SU-DHL-6 (cell line): ENCODE measurements around the gene ARID5B.

Experiments used
- H2AFZ ChIP-seq: fragments of 200-600 bp; sonication (generic); 2 replicates; pipeline ENCODE4 v1.6.1; 2014; ENCODE audit warnings: low read depth, mild to moderate bottlenecking, moderate library complexity, mixed read lengths, antibody characterized with exemption, low read length; ENCODE audit not compliant: severe bottlenecking
- H3F3A ChIP-seq: fragments of 200-600 bp; shearing (Covaris generic); 2 replicates; pipeline ENCODE4 v1.6.0; 2016; ENCODE audit warnings: antibody characterized with exemption, mild to moderate bottlenecking; ENCODE audit not compliant: insufficient read depth
- H3K27ac ChIP-seq: fragments of 200-600 bp; sonication (generic); 2 replicates; pipeline ENCODE4 v1.5.1; 2016; ENCODE audit warnings: low read depth, mild to moderate bottlenecking, low read length, moderate library complexity, mixed read lengths
- H3K27me3 ChIP-seq: fragments of 200-600 bp; sonication (generic), shearing (Covaris generic); 2 replicates; pipeline ENCODE4 v1.6.0; 2014; ENCODE audit warnings: mild to moderate bottlenecking, low read length
- H3K36me3 ChIP-seq: fragments of 200-600 bp; sonication (generic); 2 replicates; pipeline ENCODE4 v1.6.1; 2014; ENCODE audit warnings: mild to moderate bottlenecking, low read length, mixed read lengths
- H3K4me2 ChIP-seq: fragments of 300-600, 200-600 bp; shearing (Covaris generic), sonication (generic); 2 replicates; pipeline ENCODE4 v1.6.0; 2014; ENCODE audit warnings: low read length, low read depth, mild to moderate bottlenecking; ENCODE audit not compliant: poor library complexity, severe bottlenecking
- H3K4me3 ChIP-seq: fragments of 200-600 bp; sonication (generic); 2 replicates; pipeline ENCODE4 v1.5.1; 2014; ENCODE audit warnings: antibody characterized with exemption, low read length, mild to moderate bottlenecking, mixed read lengths; ENCODE audit not compliant: insufficient read depth, poor library complexity, severe bottlenecking
- H3K79me2 ChIP-seq: fragments of 200-600 bp; sonication (generic); 2 replicates; pipeline ENCODE4 v1.6.1; 2014; ENCODE audit warnings: mild to moderate bottlenecking, low read length, moderate library complexity; ENCODE audit not compliant: insufficient read depth
- H3K9ac ChIP-seq: fragments of 200-600 bp; sonication (generic); 2 replicates; pipeline ENCODE4 v1.7.0; 2014; ENCODE audit warnings: mild to moderate bottlenecking, low read length
- H3K9me2 ChIP-seq: fragments of 200-600 bp; sonication (generic); replicated peaks from 2 replicates; pipeline ENCODE4 v1.6.1; 2014; ENCODE audit warnings: low read length; ENCODE audit not compliant: insufficient read depth
- H3K9me3 ChIP-seq: fragments of 200-600 bp; sonication (generic); 2 replicates; pipeline ENCODE4 v1.6.1; 2014; ENCODE audit warnings: low read length, mixed read lengths; ENCODE audit not compliant: insufficient read depth
- H4K20me1 ChIP-seq: fragments of 200-600 bp; sonication (generic); 2 replicates; pipeline ENCODE4 v1.6.1; 2014; ENCODE audit warnings: low read depth, mild to moderate bottlenecking, antibody characterized with exemption, low read length, moderate library complexity, mixed read lengths
- EZH2phosphoT487 ChIP-seq: fragments of 200-600 bp; sonication (generic), shearing (Covaris generic); conservative IDR thresholded peaks from 2 replicates; pipeline ENCODE4 v1.6.1; 2018; ENCODE audit warnings: mild to moderate bottlenecking, antibody characterized with exemption, low read length, moderate library complexity, mixed read lengths
- TF ChIP-seq, protein P1 (sequence below): fragments of 200-600 bp; sonication (generic); IDR thresholded peaks from one replicate; pipeline ENCODE4 v1.5.1; 2017; ENCODE audit warnings: antibody characterized with exemption, mild to moderate bottlenecking, low read length, moderate library complexity; ENCODE audit not compliant: insufficient read depth, poor library complexity, severe bottlenecking

The ARID5B gene

DNA sequence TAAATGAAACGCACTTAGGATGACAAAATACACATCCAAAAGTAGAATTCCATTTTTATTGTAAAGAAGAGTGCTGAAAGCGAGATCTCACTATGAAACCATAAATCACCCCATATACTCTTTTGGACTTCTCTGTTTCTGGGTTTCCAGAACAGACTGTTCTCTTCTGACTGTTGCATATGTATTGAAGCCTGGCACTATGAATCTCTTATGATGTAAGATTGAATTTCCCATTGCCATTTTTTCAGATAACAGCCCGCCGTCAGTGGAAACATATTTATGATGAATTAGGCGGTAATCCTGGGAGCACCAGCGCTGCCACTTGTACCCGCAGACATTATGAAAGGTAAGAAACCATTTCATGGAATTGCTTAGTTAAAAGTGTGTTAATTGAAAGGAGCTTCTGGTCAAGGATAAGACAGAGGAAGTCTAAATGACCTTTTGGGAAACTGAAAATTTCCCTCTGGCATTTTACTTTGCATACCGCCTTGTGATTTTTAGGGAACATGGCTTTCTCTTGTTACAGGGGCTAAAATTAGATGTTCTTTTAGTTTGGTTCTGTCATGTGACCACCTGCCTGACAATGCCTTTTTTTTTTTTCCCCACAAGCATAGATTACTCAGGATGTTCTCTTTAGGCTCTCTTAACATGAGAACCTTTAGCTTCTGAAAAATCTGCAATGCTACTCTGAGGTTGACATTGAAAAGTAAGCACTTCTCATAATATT is 168.1 kb downstream of the ARID5B start:
- H4K20me1 ChIP-seq, result no peaks in the 10 kb centered on the region
- H3K27me3 ChIP-seq, result no peaks in the 10 kb centered on the region
- peaks cover 50% of the 10 kb centered on the region for H3K36me3 ChIP-seq
- no peak overlapping the region for H3K9ac ChIP-seq
- H3K4me2 ChIP-seq, result no peak overlapping the region
- H3K9me2 ChIP-seq, result no peaks in the 10 kb centered on the region
- H3K9me3 ChIP-seq, result no peaks in the 10 kb centered on the region
- H2AFZ ChIP-seq, result no peak overlapping the region
- H3F3A ChIP-seq, result peaks cover 22% of the 10 kb centered on the region; the same call in 1 of the 2 replicates
- no peak overlapping the region for H3K27ac ChIP-seq
- no peaks in the 10 kb centered on the region; the same call in 1 of the 2 replicates for H3K79me2 ChIP-seq
- no peak overlapping the region for H3K4me3 ChIP-seq
- TF ChIP-seq, protein P1, sequence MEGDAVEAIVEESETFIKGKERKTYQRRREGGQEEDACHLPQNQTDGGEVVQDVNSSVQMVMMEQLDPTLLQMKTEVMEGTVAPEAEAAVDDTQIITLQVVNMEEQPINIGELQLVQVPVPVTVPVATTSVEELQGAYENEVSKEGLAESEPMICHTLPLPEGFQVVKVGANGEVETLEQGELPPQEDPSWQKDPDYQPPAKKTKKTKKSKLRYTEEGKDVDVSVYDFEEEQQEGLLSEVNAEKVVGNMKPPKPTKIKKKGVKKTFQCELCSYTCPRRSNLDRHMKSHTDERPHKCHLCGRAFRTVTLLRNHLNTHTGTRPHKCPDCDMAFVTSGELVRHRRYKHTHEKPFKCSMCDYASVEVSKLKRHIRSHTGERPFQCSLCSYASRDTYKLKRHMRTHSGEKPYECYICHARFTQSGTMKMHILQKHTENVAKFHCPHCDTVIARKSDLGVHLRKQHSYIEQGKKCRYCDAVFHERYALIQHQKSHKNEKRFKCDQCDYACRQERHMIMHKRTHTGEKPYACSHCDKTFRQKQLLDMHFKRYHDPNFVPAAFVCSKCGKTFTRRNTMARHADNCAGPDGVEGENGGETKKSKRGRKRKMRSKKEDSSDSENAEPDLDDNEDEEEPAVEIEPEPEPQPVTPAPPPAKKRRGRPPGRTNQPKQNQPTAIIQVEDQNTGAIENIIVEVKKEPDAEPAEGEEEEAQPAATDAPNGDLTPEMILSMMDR, result no peak
- TF ChIP-seq EZH2phosphoT487, result no peak

DNA sequence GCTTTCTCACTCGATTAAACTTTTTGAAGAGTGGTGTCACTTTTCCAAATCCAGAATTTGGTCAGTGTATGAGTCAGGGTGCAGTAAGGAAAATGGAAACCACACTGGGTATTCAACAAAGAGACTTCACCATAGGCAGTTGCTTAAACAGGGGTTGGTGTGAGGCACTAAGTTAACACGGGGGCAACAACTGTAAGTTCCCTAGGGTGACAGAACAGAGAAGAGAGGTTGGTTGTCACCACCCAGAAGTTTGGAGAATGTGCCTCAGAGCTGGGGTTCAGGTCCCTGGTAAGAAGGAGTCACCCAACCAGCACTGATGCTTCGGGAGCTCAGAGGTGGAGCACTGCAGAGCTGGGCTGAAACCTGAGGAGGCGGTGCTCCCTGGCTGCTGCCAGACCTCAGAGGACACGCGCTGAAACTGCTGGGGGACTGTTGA is 170.4 kb downstream of the ARID5B start:
- H3K9ac ChIP-seq, result no peak overlapping the region
- no peaks in the 10 kb centered on the region for H3K9me3 ChIP-seq
- no peak for TF ChIP-seq EZH2phosphoT487
- TF ChIP-seq, protein P1, result no peak
- no peaks in the 10 kb centered on the region for H4K20me1 ChIP-seq
- no peaks in the 10 kb centered on the region for H3K27me3 ChIP-seq
- H3F3A ChIP-seq, result peaks cover 27% of the 10 kb centered on the region; the same call in 1 of the 2 replicates
- no peak overlapping the region for H3K27ac ChIP-seq
- H3K79me2 ChIP-seq, result no peaks in the 10 kb centered on the region; the same call in 1 of the 2 replicates
- no peak overlapping the region for H2AFZ ChIP-seq
- H3K36me3 ChIP-seq, result peaks cover 46% of the 10 kb centered on the region
- no peak overlapping the region for H3K4me2 ChIP-seq
- no peaks in the 10 kb centered on the region for H3K9me2 ChIP-seq
- H3K4me3 ChIP-seq, result no peak overlapping the region

DNA sequence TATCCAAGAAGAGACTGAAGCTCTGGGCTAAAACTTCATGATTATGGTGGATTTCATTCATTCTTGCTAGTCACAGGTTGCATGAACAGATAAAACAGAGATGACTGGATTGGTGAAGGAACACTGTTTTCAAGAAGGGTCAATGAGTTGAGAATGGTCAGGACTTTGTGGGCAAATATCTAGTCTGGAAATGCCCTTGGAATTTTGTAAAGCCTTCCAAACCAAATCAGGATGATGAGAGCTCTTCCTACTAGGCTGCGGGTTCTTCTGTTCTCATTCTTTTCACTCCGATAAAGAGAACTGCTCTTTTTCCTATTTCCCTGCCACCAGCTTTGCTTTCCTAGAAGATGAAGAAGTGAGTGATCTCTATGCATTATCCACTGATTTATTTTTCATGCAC is 171.4 kb downstream of the ARID5B start:
- Histone ChIP-seq H3K4me2 (no peak overlapping the region), H3K27me3 (no peaks in the 10 kb centered on the region), H3K4me3 (no peak overlapping the region), H3K79me2 (no peaks in the 10 kb centered on the region; the same call in 1 of the 2 replicates), H3K27ac (0 out of 2 replicates have a peak overlapping the region, but pooled peaks have one; percentile 11), H4K20me1 (no peaks in the 10 kb centered on the region), H2AFZ (no peak overlapping the region), H3K9me3 (no peaks in the 10 kb centered on the region), H3K9me2 (no peaks in the 10 kb centered on the region), H3F3A (peaks cover 37% of the 10 kb centered on the region), H3K36me3 (peaks cover 46% of the 10 kb centered on the region), H3K9ac (no peak overlapping the region)
- no peak for TF ChIP-seq EZH2phosphoT487
- TF ChIP-seq, protein P1, result no peak
